K562 (cell line): ENCODE data around the gene SCARF2. TPM values are rescaled to one million over a fixed set of nuclear protein-coding genes. Genes with fewer than 3 reads are reported as not detected.

Experiments
- ATAC-seq: fragments of 200-7000 bp; cut with Tn5 transposase; 3 replicates; pipeline ENCODE4 v1.9.1; 2020; ENCODE audit warnings: moderate library complexity
- BruUV-seq: library from RNA; stranded (reverse); fragments of 400-500 nt; replicated peaks from 2 replicates; lab custom pipeline; 2021; lab: Mats Ljungman, UMichigan
- CTCF ChIA-PET: fragments of 300-600 bp; formaldehyde crosslinking; extraction: SDS; loops from one replicate; lab custom pipeline; 2021; ENCODE audit warnings: low intra/inter-chr PET ratio; lab: Yijun Ruan, JAX
- POLR2A ChIA-PET: fragments of 300-600, 350-650 bp; sonication (Branson Sonifier 250); formaldehyde crosslinking; extraction: SDS; loops from one replicate; lab custom pipeline; 2021; ENCODE audit warnings: antibody characterized with exemption, inconsistent platforms; lab: Yijun Ruan, JAX
- DNase-seq, 4 experiments: peaks; one replicate each; pipeline versions ENCODE4 v3.0.0 to v3.0.0-alpha.2; 2011 to 2018; ENCODE audit warnings: low spot score in 3 of 4, mixed read lengths in 3 of 4; ENCODE audit errors: extremely low read depth in 1 of 4
- FAIRE-seq: peaks from 2 replicates; lab custom pipeline; 2011; peaks lifted over from hg19 to GRCh38; lab: Jason Lieb, UNC
- H2AFZ ChIP-seq: 2 replicates; pipeline ENCODE4 v1.6.0; 2011; ENCODE audit warnings: low read depth, low read length, control low read depth, inconsistent platforms
- H3K27ac ChIP-seq: fragments of 200-600 bp; 3 replicates; pipeline ENCODE4 v1.8.0; 2011; ENCODE audit warnings: low read depth, mild to moderate bottlenecking, control low read depth, inconsistent platforms, low read length, moderate library complexity, mixed read lengths; ENCODE audit errors: extremely low read depth
- H3K27me3 ChIP-seq, 2 experiments: fragments of 300-600 bp in 1 of 2; 2 replicates in 1 of 2; 3 replicates in 1 of 2; pipeline versions ENCODE4 v1.6.0 to v1.8.0; 2011; ENCODE audit warnings: inconsistent platforms in 2 of 2, low read length in 2 of 2, mild to moderate bottlenecking in 1 of 2, mixed read lengths in 1 of 2, moderate library complexity in 1 of 2; ENCODE audit not compliant: control insufficient read depth in 2 of 2, insufficient read depth in 2 of 2
- H3K36me3 ChIP-seq: fragments of 300-600 bp; 3 replicates; pipeline ENCODE4 v1.8.0; 2011; ENCODE audit warnings: mild to moderate bottlenecking, low read length, inconsistent platforms; ENCODE audit not compliant: control insufficient read depth, insufficient read depth
- H3K4me1 ChIP-seq, 2 experiments: fragments of 200-600 bp in 1 of 2; replicated peaks in 1 of 2; 2 replicates in 1 of 2; 3 replicates in 1 of 2; pipeline versions ENCODE4 v1.5.1 to v1.8.0; 2011; ENCODE audit warnings: inconsistent platforms in 2 of 2, low read length in 2 of 2, mild to moderate bottlenecking in 1 of 2, mixed read lengths in 1 of 2, moderate library complexity in 1 of 2; ENCODE audit not compliant: control insufficient read depth in 2 of 2, insufficient read depth in 2 of 2
- H3K4me2 ChIP-seq: 2 replicates; pipeline ENCODE4 v1.6.1; 2011; ENCODE audit warnings: low read length, control low read depth, inconsistent platforms, mixed read lengths; ENCODE audit not compliant: insufficient read depth
- H3K4me3 ChIP-seq: fragments of 200-600 bp; sonication (generic), shearing (Covaris generic); 2 replicates; pipeline ENCODE4 v1.5.1; 2016; ENCODE audit warnings: control low read depth, inconsistent platforms
- H3K79me2 ChIP-seq: fragments of 200-600 bp; 3 replicates; pipeline ENCODE4 v1.8.0; 2011; ENCODE audit warnings: low read length, inconsistent platforms; ENCODE audit not compliant: control insufficient read depth, insufficient read depth
- H3K9ac ChIP-seq, 2 experiments: 2 replicates each; pipeline versions ENCODE4 v1.6.0 to v1.6.1; 2011; ENCODE audit warnings: low read depth in 2 of 2, low read length in 2 of 2, control low read depth in 1 of 2, inconsistent platforms in 1 of 2, mild to moderate bottlenecking in 1 of 2, mixed read lengths in 1 of 2; ENCODE audit not compliant: insufficient read depth in 1 of 2
- H3K9me1 ChIP-seq: one replicate; pipeline ENCODE4 v1.6.0; 2011; ENCODE audit warnings: inconsistent platforms, mild to moderate bottlenecking, low read length, moderate library complexity; ENCODE audit not compliant: control insufficient read depth, insufficient read depth
- H3K9me3 ChIP-seq: replicated peaks from 2 replicates; pipeline ENCODE4 v1.5.1; 2011; ENCODE audit warnings: low read depth, low read length, inconsistent platforms; ENCODE audit not compliant: control insufficient read depth, insufficient read depth
- H4K20me1 ChIP-seq: replicated peaks from 2 replicates; pipeline ENCODE4 v1.6.1; 2011; ENCODE audit warnings: low read length, inconsistent platforms, mixed read lengths; ENCODE audit not compliant: control insufficient read depth, insufficient read depth
- BCLAF1 ChIP-seq, 2 experiments: fragments of 450-650 bp in 1 of 2; IDR thresholded peaks; 2 replicates each; pipeline ENCODE4 v1.6.1; 2011 to 2017; ENCODE audit warnings: low read depth in 2 of 2, antibody characterized with exemption in 1 of 2, borderline replicate concordance in 1 of 2, low read length in 1 of 2, mild to moderate bottlenecking in 1 of 2, mixed read lengths in 1 of 2; ENCODE audit not compliant: control insufficient read depth in 1 of 2
- ETS1 ChIP-seq: conservative IDR thresholded peaks from 2 replicates; pipeline ENCODE4 v1.6.1; 2011; ENCODE audit warnings: low read depth, mild to moderate bottlenecking, low read length; ENCODE audit not compliant: control insufficient read depth
- HMGN3 ChIP-seq: IDR thresholded peaks from 2 replicates; pipeline ENCODE4 v1.6.1; 2011; ENCODE audit warnings: borderline replicate concordance, low read depth, mild to moderate bottlenecking, mixed read lengths, low read length; ENCODE audit not compliant: insufficient read length; ENCODE audit errors: extremely low read depth
- KHSRP ChIP-seq: fragments of 450-650 bp; IDR thresholded peaks from 2 replicates; pipeline ENCODE4 v1.6.1; 2017
- MITF ChIP-seq: IDR thresholded peaks from 2 replicates; pipeline ENCODE4 v1.6.1; 2014; ENCODE audit warnings: antibody characterized with exemption
- MNT ChIP-seq, 2 experiments: fragments of 450-650 bp; conservative IDR thresholded peaks; 2 replicates each; pipeline ENCODE4 v1.6.1; 2017; ENCODE audit warnings: mild to moderate bottlenecking in 2 of 2, moderate library complexity in 2 of 2
- PTBP1 ChIP-seq: fragments of 200-400 bp; formaldehyde crosslinking; IDR thresholded peaks from 2 replicates; pipeline ENCODE4 v1.6.1; 2017; ENCODE audit warnings: low read depth, low read length
- VEZF1 ChIP-seq: fragments of 200-800 bp; sonication (Bioruptor generic); IDR thresholded peaks from 2 replicates; pipeline ENCODE4 v1.6.1; 2017; ENCODE audit warnings: missing genetic modification characterization, missing compliant biosample characterization
- ZNF143 ChIP-seq: sonication (generic); formaldehyde crosslinking; IDR thresholded peaks from 2 replicates; pipeline ENCODE4 v1.9.0; 2022; ENCODE audit warnings: mild to moderate bottlenecking, missing genetic modification reagents
- ZNF3 ChIP-seq: fragments of 250-450 bp; sonication (Bioruptor Pico); IDR thresholded peaks from 2 replicates; pipeline ENCODE4 v1.5.0; 2021; ENCODE audit warnings: mild to moderate bottlenecking, moderate library complexity
- ZNF764 ChIP-seq: fragments of 250-450 bp; sonication (Bioruptor Pico); IDR thresholded peaks from 2 replicates; pipeline ENCODE4 v1.4.0; 2020; ENCODE audit warnings: low read depth, mild to moderate bottlenecking, moderate library complexity
- WGBS: fragments of 100-300 bp; shearing (Covaris generic); methylation state at CpG from one replicate; pipeline ENCODE4 v1.1.6; 2016; ENCODE audit warnings: low coverage, mixed read lengths; ENCODE audit not compliant: insufficient coverage; ENCODE audit errors: missing lambda C conversion rate; 5-methylcytosine and 5-hydroxymethylcytosine counted together
- in situ Hi-C: fragments of 300-500 bp; cut with MboI; formaldehyde crosslinking; loops from 4 replicates; pipeline ENCODE4 v1.15.0; 2018; ENCODE audit warnings: inconsistent platforms, mixed read lengths
- intact Hi-C: fragments of 100-400 bp; cut with micrococcal nuclease; formaldehyde crosslinking; loops from 2 replicates; pipeline ENCODE4 v1.14.2; 2022
- polyA plus RNA-seq, 8 experiments: library from polyadenylated mRNA; depleted of rRNA in 4 of 8; stranded (reverse) in 5 of 8; unstranded in 3 of 8; fragments of >200 nt; fragmentation: Nextera tagmentation in 2 of 8; fragmentation: Illumina TruSeq in 1 of 8; extraction: Ambion mirVana in 2 of 8; extraction: Trizol in 1 of 8; gene quantifications; 2 replicates each; pipeline versions ENCODE4 v1.2.1 to v1.2.3, GENCODE V29; 2011 to 2014; ENCODE audit warnings: inconsistent platforms in 1 of 8, missing spikeins in 1 of 8
- total RNA-seq, 7 experiments: library from RNA; depleted of rRNA in 6 of 7; stranded (reverse); fragments of >200 nt in 6 of 7; fragmentation: Illumina TruSeq in 2 of 7; extraction: Trizol in 2 of 7; gene quantifications; 2 replicates each; pipeline versions ENCODE4 v1.2.1 to v1.2.3, GENCODE V29; 2011 to 2021; ENCODE audit warnings: low replicate concordance in 1 of 7

Gene SCARF2
- total and polyA plus RNA-seq, 9 of the 15 experiments (the other 6 are each of a cell fraction or from before 2014, with no cell fraction given): 0.06 to 0.32 (median 0.21) TPM; not detected in 5

- no peak for TF ChIP-seq BCLAF1 (IDR thresholded peaks at IDR 0.05; ENCODE audit: borderline replicate concordance in 1 of 2, control insufficient read depth in 1 of 2, low read depth in 2 of 2, low read length in 1 of 2)
- TF ChIP-seq ZNF3 (CRISPR knock-in tag): no peak
Measured at GRCh38 chr22:20384171-20384570, 53.5 kb downstream of the SCARF2 start (continued).

GRCh38 chr22:20383538-20383937, 54.1 kb downstream of the SCARF2 start:
- in situ Hi-C loops (no loop called here), intact Hi-C loops (no loop called here)
- Histone ChIP-seq H3K9me1 (no peaks in the 10 kb centered on the region), H3K4me3 (no peak overlapping the region), H3K9me3 (peaks cover 4% of the 10 kb centered on the region), H3K4me1 (no peaks in the 10 kb centered on the region), H3K79me2 (no peaks in the 10 kb centered on the region), H3K4me2 (no peak overlapping the region), H3K9ac (no peak overlapping the region), H3K27ac (no peak overlapping the region), H2AFZ (no peak overlapping the region), H3K27me3 (peaks cover 45 to 49% of the 10 kb centered on the region in 2 experiments), H3K36me3 (no peaks in the 10 kb centered on the region), H4K20me1 (no peaks in the 10 kb centered on the region)
- 48% methylated on average over 9 of the region's 9 CpGs for WGBS
- CTCF ChIA-PET: no interaction called here
- no peak for DNase-seq
- BruUV-seq: no TSS peak
- ATAC-seq: no peak
- POLR2A ChIA-PET: interaction anchor here (4.0 kb wide), 1 partner anchor 11 kb away, joined by 32 read pairs; the partner anchor contains the start of gene ZNF74
- FAIRE-seq: no peak
- TF ChIP-seq VEZF1 (CRISPR knock-in tag) (no peak), ZNF143 (CRISPR knock-in tag) (no peak), ETS1 (no peak), MNT (conservative IDR thresholded peaks at IDR 0.05) (no peak), KHSRP (no peak), ZNF764 (CRISPR knock-in tag) (no peak), MITF (no peak), HMGN3 (no peak), PTBP1 (no peak)
